HepG2 (cell line): ENCODE measurements around the gene KDM5A. TPM values are rescaled to one million over a fixed set of nuclear protein-coding genes. Genes with fewer than 3 reads are reported as not detected.

ENCODE experiments used
- CEBPB ChIP-seq: IDR thresholded peaks from 2 replicates; pipeline ENCODE4 v1.6.1; 2011; ENCODE audit warnings: low read depth, low read length, improper control_type of control experiment, borderline replicate concordance
- NFE2 ChIP-seq: sonication (generic); formaldehyde crosslinking; IDR thresholded peaks from 2 replicates; pipeline ENCODE4 v1.4.0; 2020; ENCODE audit warnings: missing genetic modification reagents
- NFKB2 ChIP-seq: sonication (generic); formaldehyde crosslinking; IDR thresholded peaks from 2 replicates; pipeline ENCODE4 v1.4.0; 2020; ENCODE audit warnings: missing genetic modification reagents, borderline replicate concordance
- PLRG1 ChIP-seq: fragments of 450-650 bp; conservative IDR thresholded peaks from 2 replicates; pipeline ENCODE4 v1.6.1; 2016
- SRY ChIP-seq: sonication (generic); formaldehyde crosslinking; IDR thresholded peaks from 2 replicates; pipeline ENCODE4 v1.8.0; 2022; ENCODE audit warnings: mild to moderate bottlenecking, missing genetic modification reagents
- STAT5B ChIP-seq: sonication (generic); formaldehyde crosslinking; IDR thresholded peaks from 2 replicates; pipeline ENCODE4 v1.4.0; 2020; ENCODE audit warnings: missing genetic modification reagents
- TCF12 ChIP-seq, 2 experiments: fragments of 450-650 bp in 1 of 2; sonication (generic) in 1 of 2; formaldehyde crosslinking in 1 of 2; IDR thresholded peaks; 2 replicates each; pipeline versions ENCODE4 v1.6.1 to v1.8.0; 2017 to 2022; ENCODE audit warnings: antibody characterized with exemption in 1 of 2, mild to moderate bottlenecking in 1 of 2, missing genetic modification reagents in 1 of 2, moderate library complexity in 1 of 2
- TEAD3 ChIP-seq: optimal IDR thresholded peaks from 2 replicates; pipeline ENCODE3; 2016; ENCODE audit warnings: borderline replicate concordance
- TOE1 ChIP-seq: sonication (generic); formaldehyde crosslinking; IDR thresholded peaks from 2 replicates; pipeline ENCODE4 v1.4.0; 2020; ENCODE audit warnings: mild to moderate bottlenecking, missing genetic modification reagents
- XBP1 ChIP-seq: sonication (generic); formaldehyde crosslinking; IDR thresholded peaks from 2 replicates; pipeline ENCODE4 v1.5.0; 2020; ENCODE audit warnings: missing genetic modification reagents
- XRCC5 ChIP-seq: fragments of 200-400 bp; formaldehyde crosslinking; optimal IDR thresholded peaks from 2 replicates; pipeline ENCODE3; 2017; ENCODE audit warnings: mild to moderate bottlenecking, low read length
- ZFP90 ChIP-seq: sonication (generic); formaldehyde crosslinking; IDR thresholded peaks from 2 replicates; pipeline ENCODE4 v1.8.0; 2022; ENCODE audit warnings: missing genetic modification reagents, mild to moderate bottlenecking, inconsistent platforms, borderline replicate concordance
- ZNF274 ChIP-seq: sonication (generic); formaldehyde crosslinking; IDR thresholded peaks from 2 replicates; pipeline ENCODE4 v1.5.1; 2020; ENCODE audit warnings: mild to moderate bottlenecking, missing genetic modification reagents
- ZNF556 ChIP-seq: sonication (generic); formaldehyde crosslinking; IDR thresholded peaks from 2 replicates; pipeline ENCODE4 v1.4.0; 2020; ENCODE audit warnings: mild to moderate bottlenecking, missing genetic modification reagents, borderline replicate concordance
- ZNF577 ChIP-seq: sonication (generic); formaldehyde crosslinking; IDR thresholded peaks from 2 replicates; pipeline ENCODE4 v1.4.0; 2020; ENCODE audit warnings: mild to moderate bottlenecking, low read depth, missing genetic modification reagents, borderline replicate concordance
- ZNF652 ChIP-seq: IDR thresholded peaks from 2 replicates; pipeline ENCODE4 v1.6.1; 2016; ENCODE audit warnings: low read depth, borderline replicate concordance
- ZNF749 ChIP-seq: sonication (generic); formaldehyde crosslinking; IDR thresholded peaks from 2 replicates; pipeline ENCODE4 v1.8.0; 2022; ENCODE audit warnings: mild to moderate bottlenecking, missing genetic modification reagents, moderate library complexity, borderline replicate concordance
- ZNF850 ChIP-seq: sonication (generic); formaldehyde crosslinking; conservative IDR thresholded peaks from 2 replicates; pipeline ENCODE4 v1.9.0; 2021; ENCODE audit warnings: mild to moderate bottlenecking, missing genetic modification reagents
- polyA plus RNA-seq, 8 experiments: library from polyadenylated mRNA; depleted of rRNA in 3 of 8; stranded (reverse) in 7 of 8; unstranded in 1 of 8; fragments of >200 nt; fragmentation: Illumina TruSeq in 4 of 8; extraction: Trizol in 4 of 8; gene quantifications; 2 replicates each; pipeline versions ENCODE4 v1.2.1 to v1.2.3, GENCODE V29; 2011 to 2016; ENCODE audit warnings: low read depth in 4 of 8, missing spikeins in 1 of 8, mixed read lengths in 1 of 8; ENCODE audit not compliant: insufficient read depth in 1 of 8
- total RNA-seq, 5 experiments: library from RNA; depleted of rRNA; stranded (reverse); fragments of >200 nt; fragmentation: Illumina TruSeq; extraction: Trizol; gene quantifications; 2 replicates each; pipeline ENCODE4 v1.2.3, GENCODE V29; 2016; ENCODE audit warnings: low read depth in 1 of 5
- TF ChIP-seq, protein P1 (sequence below): sonication (generic); formaldehyde crosslinking; IDR thresholded peaks from 2 replicates; pipeline ENCODE4 v1.4.0; 2020; ENCODE audit warnings: missing genetic modification reagents, borderline replicate concordance
- TF ChIP-seq, protein P2 (sequence below): sonication (generic); formaldehyde crosslinking; IDR thresholded peaks from 2 replicates; pipeline ENCODE4 v1.5.0; 2020; ENCODE audit warnings: mild to moderate bottlenecking, missing genetic modification reagents
- TF ChIP-seq, protein P3 (sequence below): sonication (generic); formaldehyde crosslinking; IDR thresholded peaks from 2 replicates; pipeline ENCODE4 v1.4.0; 2020; ENCODE audit warnings: mild to moderate bottlenecking, missing genetic modification reagents
- TF ChIP-seq, protein P4 (sequence below): sonication (generic); formaldehyde crosslinking; IDR thresholded peaks from 2 replicates; pipeline ENCODE4 v1.5.0; 2020; ENCODE audit warnings: missing genetic modification reagents
- TF ChIP-seq, protein P5 (sequence below): IDR thresholded peaks from 2 replicates; pipeline ENCODE4 v1.6.1; 2016; ENCODE audit warnings: missing compliant biosample characterization, missing genetic modification reagents, borderline replicate concordance

KDM5A gene
- total and polyA plus RNA-seq, 2 of the 13 experiments (the other 11 are each of a cell fraction or from before 2014, with no cell fraction given): 12.0 to 29.2 TPM

DNA sequence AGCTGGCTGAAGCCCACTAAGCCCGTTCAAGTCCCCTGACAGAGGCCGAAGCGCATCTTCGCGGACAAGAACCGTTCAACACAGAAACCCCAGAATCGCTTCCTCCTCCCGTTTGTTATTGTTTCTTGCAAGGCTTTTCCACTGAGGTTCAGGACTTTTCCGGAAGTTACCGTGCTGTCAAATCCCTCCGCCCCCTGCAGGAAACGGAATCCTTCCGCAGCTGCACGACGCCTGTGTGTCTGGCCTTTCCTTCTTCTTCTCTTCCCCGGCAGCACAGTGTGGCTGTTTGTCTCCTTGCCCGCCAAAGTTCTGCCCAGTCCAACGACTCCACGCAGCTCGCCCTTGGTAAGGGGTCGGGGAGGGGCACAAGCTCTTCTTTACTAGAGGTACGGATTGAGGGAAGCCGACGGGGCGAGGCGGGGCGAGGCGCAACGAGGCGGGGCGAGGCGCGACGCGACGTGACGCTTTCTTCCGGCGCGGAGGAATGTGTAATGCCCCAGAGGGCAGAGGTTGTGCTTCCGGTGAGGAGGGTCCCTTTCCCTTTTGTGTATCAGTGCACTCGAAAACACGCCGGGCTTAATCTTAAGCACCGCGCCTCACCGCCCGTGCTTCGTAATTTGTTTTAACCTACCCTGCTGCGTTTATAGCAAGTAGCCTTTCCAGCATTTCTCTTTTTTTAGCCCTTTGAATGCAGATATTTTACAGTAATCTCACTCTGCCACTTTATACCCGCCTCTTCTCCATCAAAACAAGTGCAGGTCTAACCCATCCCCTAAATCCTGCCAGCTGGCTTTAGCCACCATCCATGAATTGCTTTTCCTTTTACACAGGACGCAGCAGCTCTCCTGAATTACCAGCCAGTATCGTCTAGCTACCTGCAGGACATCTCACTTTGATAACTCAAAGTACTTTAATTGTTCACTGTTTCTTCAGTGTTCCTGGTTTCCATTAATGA, at the start of gene KDM5A (continued):
- TF ChIP-seq TOE1 (CRISPR knock-in tag): no peak
- no peak for TF ChIP-seq XBP1 (CRISPR knock-in tag)
- 0 out of 2 replicates have a peak, but pooled peaks have one; percentile 9 for TF ChIP-seq ZNF556
- no peak for TF ChIP-seq TCF12 (IDR thresholded peaks at IDR 0.05)
- TF ChIP-seq TCF12 (CRISPR knock-in tag; IDR thresholded peaks at IDR 0.05): peak; percentile 71; the same call in 1 of the 2 replicates
- no peak for TF ChIP-seq ZNF652 (CRISPR knock-in tag)
- peak; percentile 40; the same call in 1 of the 2 replicates for TF ChIP-seq ZNF274 (CRISPR knock-in tag)
- TF ChIP-seq ZNF850 (CRISPR knock-in tag): no peak
- TF ChIP-seq TEAD3 (CRISPR knock-in tag): peak; percentile 67
- TF ChIP-seq CEBPB: no peak
- TF ChIP-seq, protein P1, sequence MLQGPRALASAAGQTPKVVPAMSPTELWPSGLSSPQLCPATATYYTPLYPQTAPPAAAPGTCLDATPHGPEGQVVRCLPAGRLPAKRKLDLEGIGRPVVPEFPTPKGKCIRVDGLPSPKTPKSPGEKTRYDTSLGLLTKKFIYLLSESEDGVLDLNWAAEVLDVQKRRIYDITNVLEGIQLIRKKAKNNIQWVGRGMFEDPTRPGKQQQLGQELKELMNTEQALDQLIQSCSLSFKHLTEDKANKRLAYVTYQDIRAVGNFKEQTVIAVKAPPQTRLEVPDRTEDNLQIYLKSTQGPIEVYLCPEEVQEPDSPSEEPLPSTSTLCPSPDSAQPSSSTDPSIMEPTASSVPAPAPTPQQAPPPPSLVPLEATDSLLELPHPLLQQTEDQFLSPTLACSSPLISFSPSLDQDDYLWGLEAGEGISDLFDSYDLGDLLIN: no peak
- no peak for TF ChIP-seq ZFP90 (CRISPR knock-in tag)
- TF ChIP-seq STAT5B (CRISPR knock-in tag): no peak
- TF ChIP-seq NFKB2 (CRISPR knock-in tag): peak; percentile 66; the same call in 1 of the 2 replicates
- no peak for TF ChIP-seq ZNF577 (CRISPR knock-in tag)
- TF ChIP-seq, protein P2, sequence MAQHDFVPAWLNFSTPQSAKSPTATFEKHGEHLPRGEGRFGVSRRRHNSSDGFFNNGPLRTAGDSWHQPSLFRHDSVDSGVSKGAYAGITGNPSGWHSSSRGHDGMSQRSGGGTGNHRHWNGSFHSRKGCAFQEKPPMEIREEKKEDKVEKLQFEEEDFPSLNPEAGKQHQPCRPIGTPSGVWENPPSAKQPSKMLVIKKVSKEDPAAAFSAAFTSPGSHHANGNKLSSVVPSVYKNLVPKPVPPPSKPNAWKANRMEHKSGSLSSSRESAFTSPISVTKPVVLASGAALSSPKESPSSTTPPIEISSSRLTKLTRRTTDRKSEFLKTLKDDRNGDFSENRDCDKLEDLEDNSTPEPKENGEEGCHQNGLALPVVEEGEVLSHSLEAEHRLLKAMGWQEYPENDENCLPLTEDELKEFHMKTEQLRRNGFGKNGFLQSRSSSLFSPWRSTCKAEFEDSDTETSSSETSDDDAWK (CRISPR knock-in tag): no peak
- peak; percentile 68 for TF ChIP-seq XRCC5
- TF ChIP-seq, protein P3, sequence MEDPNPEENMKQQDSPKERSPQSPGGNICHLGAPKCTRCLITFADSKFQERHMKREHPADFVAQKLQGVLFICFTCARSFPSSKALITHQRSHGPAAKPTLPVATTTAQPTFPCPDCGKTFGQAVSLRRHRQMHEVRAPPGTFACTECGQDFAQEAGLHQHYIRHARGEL: no peak
- TF ChIP-seq, protein P4, sequence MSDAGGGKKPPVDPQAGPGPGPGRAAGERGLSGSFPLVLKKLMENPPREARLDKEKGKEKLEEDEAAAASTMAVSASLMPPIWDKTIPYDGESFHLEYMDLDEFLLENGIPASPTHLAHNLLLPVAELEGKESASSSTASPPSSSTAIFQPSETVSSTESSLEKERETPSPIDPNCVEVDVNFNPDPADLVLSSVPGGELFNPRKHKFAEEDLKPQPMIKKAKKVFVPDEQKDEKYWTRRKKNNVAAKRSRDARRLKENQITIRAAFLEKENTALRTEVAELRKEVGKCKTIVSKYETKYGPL: no peak
- TF ChIP-seq, protein P5, sequence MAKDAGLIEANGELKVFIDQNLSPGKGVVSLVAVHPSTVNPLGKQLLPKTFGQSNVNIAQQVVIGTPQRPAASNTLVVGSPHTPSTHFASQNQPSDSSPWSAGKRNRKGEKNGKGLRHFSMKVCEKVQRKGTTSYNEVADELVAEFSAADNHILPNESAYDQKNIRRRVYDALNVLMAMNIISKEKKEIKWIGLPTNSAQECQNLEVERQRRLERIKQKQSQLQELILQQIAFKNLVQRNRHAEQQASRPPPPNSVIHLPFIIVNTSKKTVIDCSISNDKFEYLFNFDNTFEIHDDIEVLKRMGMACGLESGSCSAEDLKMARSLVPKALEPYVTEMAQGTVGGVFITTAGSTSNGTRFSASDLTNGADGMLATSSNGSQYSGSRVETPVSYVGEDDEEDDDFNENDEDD: peak; percentile 59; the same call in 1 of the 2 replicates
- no peak for TF ChIP-seq SRY
- TF ChIP-seq NFE2 (CRISPR knock-in tag): no peak
- no peak for TF ChIP-seq ZNF749
- no peak for TF ChIP-seq PLRG1
